ENCODE results near the gene PZP.

Gene PZP

GRCh38 chr12:9163392-9163791, 44.8 kb downstream of the PZP start:
- no peaks in the 10 kb centered on the region for H3K4me1 ChIP-seq (ENCODE audit: low read depth, poor library complexity, severe bottlenecking)
- no peak for TF ChIP-seq CTCF (conservative IDR thresholded peaks at IDR 0.05; ENCODE audit: low read depth, low read length)

GRCh38 chr12:9156119-9156518, 52.1 kb downstream of the PZP start:
- H2AFZ ChIP-seq (ENCODE audit: low read depth), result no peak overlapping the region
- no peak overlapping the region for H3K4me2 ChIP-seq
- H4K20me1 ChIP-seq (ENCODE audit: insufficient read depth), result no peaks in the 10 kb centered on the region
- no peaks in the 10 kb centered on the region for H3K4me1 ChIP-seq (ENCODE audit: low read depth, poor library complexity, severe bottlenecking)
- no peak for TF ChIP-seq CTCF (conservative IDR thresholded peaks at IDR 0.05; ENCODE audit: low read depth, low read length)
- H3K4me3 ChIP-seq (IDR thresholded peaks at IDR 0.05; ENCODE audit: insufficient read depth, low read depth, low read length), result no peak overlapping the region
- no peak overlapping the region for H3K9ac ChIP-seq
- H3K36me3 ChIP-seq (ENCODE audit: insufficient read depth), result no peaks in the 10 kb centered on the region
- no peak overlapping the region for H3K27ac ChIP-seq
- no peaks in the 10 kb centered on the region for H3K79me2 ChIP-seq (ENCODE audit: insufficient read depth, low read depth)
- H3K27me3 ChIP-seq (ENCODE audit: insufficient read depth, low read depth), result no peaks in the 10 kb centered on the region

More at GRCh38 chr12:9163392-9163791, 44.8 kb downstream of the PZP start:
- no peak overlapping the region for H3K27ac ChIP-seq
- H2AFZ ChIP-seq (ENCODE audit: low read depth), result no peak overlapping the region
- H3K4me2 ChIP-seq, result no peak overlapping the region
- no peaks in the 10 kb centered on the region for H3K36me3 ChIP-seq (ENCODE audit: insufficient read depth)
- no peaks in the 10 kb centered on the region for H4K20me1 ChIP-seq (ENCODE audit: insufficient read depth)
- H3K4me3 ChIP-seq (IDR thresholded peaks at IDR 0.05; ENCODE audit: insufficient read depth, low read depth, low read length), result no peak overlapping the region
- H3K9ac ChIP-seq, result no peak overlapping the region
- no peaks in the 10 kb centered on the region for H3K79me2 ChIP-seq (ENCODE audit: insufficient read depth, low read depth)
- no peaks in the 10 kb centered on the region for H3K27me3 ChIP-seq (ENCODE audit: insufficient read depth, low read depth)

DNA sequence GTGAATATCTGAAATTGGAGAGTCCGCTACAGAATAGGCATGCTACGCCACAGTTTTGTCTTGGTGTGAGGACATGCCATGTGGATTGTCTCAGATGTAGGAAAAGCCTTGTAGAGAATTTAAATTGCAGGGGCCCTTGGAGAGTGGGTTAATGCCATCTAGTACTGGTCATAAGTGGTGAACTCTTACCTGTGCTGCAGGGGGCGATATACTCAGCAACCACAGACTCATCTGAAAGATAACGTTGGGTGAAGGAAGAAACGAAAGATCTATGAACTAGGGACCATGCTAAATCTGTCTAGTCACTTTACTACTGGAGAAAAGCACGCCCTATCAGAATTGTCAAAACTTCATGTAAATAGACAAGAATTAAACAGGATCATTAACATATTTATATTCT, 58.8 kb downstream of the PZP start:
- no peak overlapping the region for H3K27ac ChIP-seq
- H2AFZ ChIP-seq (ENCODE audit: low read depth), result no peak overlapping the region
- no peak overlapping the region for H3K9ac ChIP-seq
- H3K79me2 ChIP-seq (ENCODE audit: insufficient read depth, low read depth), result no peaks in the 10 kb centered on the region
- H3K4me3 ChIP-seq (IDR thresholded peaks at IDR 0.05; ENCODE audit: insufficient read depth, low read depth, low read length), result no peak overlapping the region
- no peaks in the 10 kb centered on the region for H3K27me3 ChIP-seq (ENCODE audit: insufficient read depth, low read depth)
- H3K4me1 ChIP-seq (ENCODE audit: low read depth, poor library complexity, severe bottlenecking), result no peaks in the 10 kb centered on the region
- H3K4me2 ChIP-seq, result no peak overlapping the region
- no peaks in the 10 kb centered on the region for H4K20me1 ChIP-seq (ENCODE audit: insufficient read depth)
- TF ChIP-seq CTCF (conservative IDR thresholded peaks at IDR 0.05; ENCODE audit: low read depth, low read length), result no peak
- H3K36me3 ChIP-seq (ENCODE audit: insufficient read depth), result no peaks in the 10 kb centered on the region

DNA sequence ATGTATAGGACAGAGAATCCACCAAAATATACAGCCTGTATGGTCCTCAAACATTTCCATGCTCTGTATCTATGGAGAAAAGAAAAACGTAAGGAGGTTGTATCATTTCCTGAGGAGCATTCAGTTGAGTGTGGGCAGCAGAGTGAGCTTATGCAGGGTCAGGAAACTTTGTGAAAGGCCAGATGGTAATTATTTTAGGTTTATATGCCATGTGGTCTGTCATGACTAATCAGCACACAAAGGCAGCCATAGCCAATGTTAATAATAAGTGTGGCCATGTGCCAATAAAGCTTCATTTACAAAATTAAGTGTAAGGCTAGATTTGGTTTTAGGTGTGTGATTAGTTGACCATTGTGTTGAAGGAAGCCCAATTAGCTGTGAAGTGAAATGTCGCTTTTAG, 59.3 kb downstream of the PZP start:
- no peaks in the 10 kb centered on the region for H3K27me3 ChIP-seq (ENCODE audit: insufficient read depth, low read depth)
- TF ChIP-seq CTCF (conservative IDR thresholded peaks at IDR 0.05; ENCODE audit: low read depth, low read length), result no peak

More for the DNA sequence above, 59.3 kb downstream of the PZP start:
- no peaks in the 10 kb centered on the region for H3K4me1 ChIP-seq (ENCODE audit: low read depth, poor library complexity, severe bottlenecking)
- H4K20me1 ChIP-seq (ENCODE audit: insufficient read depth), result no peaks in the 10 kb centered on the region
- H3K4me3 ChIP-seq (IDR thresholded peaks at IDR 0.05; ENCODE audit: insufficient read depth, low read depth, low read length), result no peak overlapping the region
- H3K9ac ChIP-seq, result no peak overlapping the region
- no peak overlapping the region for H3K4me2 ChIP-seq
- no peak overlapping the region for H2AFZ ChIP-seq (ENCODE audit: low read depth)
- H3K36me3 ChIP-seq (ENCODE audit: insufficient read depth), result no peaks in the 10 kb centered on the region
- H3K27ac ChIP-seq, result no peak overlapping the region
- H3K79me2 ChIP-seq (ENCODE audit: insufficient read depth, low read depth), result no peaks in the 10 kb centered on the region

Measured in KMS-11 (cell line).